SKM-1 treated with dmso at 0.1 percent for 144 hours (cell line): ENCODE measurements around the gene F10.

Experiments used
- DNase-seq: peaks from one replicate; lab custom pipeline; 2025; ENCODE audit not compliant: unreplicated experiment; lab: John Stamatoyannopoulos, UW

The F10 gene

DNA sequence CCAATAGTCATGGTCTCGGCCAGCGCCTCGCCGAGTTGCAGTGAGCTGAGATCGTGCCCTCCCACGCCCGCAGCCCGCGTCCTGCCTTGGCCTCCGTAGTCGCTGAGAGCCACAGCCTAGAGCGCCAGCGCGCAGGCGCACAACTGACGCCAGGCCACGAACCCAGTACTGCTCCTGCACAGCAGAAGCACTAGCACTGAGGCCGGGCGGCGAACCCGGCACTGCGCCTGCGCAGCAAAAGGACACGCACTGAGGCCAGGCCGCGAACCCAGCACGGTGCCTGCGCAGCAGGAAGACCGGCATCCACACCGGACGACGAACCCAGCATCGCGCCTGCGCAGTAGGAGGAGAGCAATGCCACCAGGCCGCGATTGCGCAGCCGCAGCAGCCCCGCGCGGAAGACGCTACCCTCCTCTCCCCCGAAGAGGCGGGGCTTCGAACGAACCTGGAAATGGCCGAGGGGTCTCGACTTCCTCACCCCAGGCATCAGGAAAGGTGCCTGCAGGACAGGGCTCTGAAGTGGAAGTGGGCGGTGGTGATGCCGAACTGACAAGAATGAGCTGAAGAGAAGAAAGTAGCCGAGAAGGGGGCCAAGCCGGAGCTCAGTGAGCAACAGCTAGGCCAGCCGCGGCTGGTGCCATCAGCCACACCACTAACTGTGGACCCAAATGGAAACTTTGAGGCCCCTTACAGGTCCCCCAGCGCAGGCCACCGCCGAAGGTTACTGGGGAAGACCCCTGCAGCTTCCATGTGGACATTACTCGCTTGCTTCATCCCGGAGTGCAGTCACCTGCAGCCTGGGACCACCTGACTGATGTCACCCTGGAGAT lies 7.5 kb downstream of the F10 start:
- DNase-seq: no peak

DNA sequence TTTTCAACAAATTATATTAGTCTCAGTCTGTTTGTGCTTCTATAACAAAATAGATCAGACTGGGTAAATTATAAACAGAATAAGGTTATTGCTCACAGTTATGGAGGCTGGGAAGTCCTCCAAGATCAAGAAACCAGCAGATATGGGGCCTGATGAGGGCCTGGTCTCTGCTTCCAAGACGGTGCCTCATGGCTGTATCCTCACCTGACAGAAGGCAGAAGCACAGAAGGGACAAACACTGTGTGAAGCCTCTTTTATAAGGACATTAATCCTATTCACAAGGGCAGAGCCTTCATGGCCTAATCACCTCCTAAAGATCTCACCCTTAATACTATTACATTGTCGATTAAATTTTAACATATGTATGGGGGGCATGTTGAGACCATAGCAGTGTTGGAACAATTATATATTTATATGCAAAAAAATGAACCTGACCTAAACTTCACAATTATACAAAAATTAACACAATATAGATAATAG lies 12.7 kb downstream of the F10 start:
- DNase-seq: no peak

DNA sequence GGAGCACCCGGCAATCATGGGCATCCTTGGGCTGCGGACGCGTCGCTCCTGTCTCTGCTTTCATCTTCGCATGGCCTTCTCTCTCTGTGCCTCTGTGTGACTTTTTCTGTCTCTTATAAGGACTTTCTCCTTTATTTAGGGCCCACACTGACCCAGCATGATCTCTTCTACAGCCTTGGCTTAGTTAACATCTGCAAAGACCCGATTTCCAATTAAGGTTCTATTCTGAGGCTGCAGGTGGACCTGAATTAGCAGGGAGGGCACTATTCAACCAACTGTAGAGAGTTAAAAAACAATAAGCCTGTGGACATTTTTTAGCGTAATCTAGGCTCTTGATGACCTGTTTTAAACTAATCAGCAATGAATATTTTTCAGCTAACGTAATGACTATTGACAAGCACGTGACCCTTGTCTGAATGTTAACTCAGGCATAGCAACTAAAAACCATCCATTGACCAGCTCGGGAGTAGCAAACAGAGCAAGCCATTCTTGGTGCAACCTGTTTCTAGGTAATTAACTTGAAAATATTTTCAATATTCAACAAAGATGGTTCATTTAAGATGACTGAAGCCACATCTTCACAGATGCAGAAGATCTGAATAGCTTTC lies 15.2 kb downstream of the F10 start:
- no peak for DNase-seq

DNA sequence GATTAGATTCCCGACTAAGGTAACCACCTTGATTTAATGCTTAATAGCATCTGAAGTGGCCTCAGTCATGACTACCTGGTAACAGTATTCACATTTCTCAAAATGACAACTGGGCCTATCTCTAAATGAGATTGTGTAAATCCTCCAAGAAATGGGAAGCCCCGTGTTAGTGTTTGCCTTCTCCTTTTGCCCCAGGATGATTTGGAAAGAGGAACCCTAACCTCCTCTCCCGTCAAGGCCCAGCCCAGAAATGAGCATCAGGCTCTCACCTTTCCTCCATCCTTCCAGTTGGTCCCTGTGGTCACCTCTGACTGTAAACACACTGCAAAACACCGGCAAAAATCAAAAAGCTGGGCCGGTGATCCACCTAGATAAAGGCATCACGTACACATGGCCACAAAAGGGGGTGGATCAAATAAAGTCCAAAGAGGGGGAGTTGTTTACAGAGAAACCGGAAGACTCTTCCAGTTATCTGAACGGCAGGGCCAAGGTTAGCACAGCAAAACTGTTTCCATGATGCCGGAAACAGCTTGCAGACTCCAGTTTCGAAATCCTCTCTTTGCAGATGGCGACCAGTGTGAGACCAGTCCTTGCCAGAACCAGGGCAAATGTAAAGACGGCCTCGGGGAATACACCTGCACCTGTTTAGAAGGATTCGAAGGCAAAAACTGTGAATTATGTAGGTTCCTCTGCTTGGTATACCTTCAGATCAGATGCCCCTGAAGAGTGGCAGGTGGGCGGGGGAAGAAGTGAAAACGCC lies 16.4 kb downstream of the F10 start:
- no peak for DNase-seq

DNA sequence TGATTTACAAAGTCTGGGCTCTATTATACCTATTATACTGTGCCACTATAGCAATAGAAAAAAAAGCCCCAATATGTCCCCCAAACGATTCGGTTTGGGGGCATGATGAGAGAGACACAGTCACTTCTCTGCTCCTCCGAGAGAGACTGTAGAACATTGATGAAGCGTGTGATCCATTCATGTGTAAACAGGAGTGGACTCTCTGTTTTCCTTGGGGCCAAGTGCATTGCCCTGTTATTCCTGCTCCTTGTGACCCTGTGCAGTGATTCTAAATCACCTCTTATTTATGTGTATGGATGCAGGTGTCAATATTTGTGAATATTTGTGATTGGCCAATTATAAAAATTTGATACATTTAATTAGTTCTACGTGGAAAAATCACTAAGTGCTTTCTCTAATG lies 17.0 kb downstream of the F10 start:
- no peak for DNase-seq

DNA sequence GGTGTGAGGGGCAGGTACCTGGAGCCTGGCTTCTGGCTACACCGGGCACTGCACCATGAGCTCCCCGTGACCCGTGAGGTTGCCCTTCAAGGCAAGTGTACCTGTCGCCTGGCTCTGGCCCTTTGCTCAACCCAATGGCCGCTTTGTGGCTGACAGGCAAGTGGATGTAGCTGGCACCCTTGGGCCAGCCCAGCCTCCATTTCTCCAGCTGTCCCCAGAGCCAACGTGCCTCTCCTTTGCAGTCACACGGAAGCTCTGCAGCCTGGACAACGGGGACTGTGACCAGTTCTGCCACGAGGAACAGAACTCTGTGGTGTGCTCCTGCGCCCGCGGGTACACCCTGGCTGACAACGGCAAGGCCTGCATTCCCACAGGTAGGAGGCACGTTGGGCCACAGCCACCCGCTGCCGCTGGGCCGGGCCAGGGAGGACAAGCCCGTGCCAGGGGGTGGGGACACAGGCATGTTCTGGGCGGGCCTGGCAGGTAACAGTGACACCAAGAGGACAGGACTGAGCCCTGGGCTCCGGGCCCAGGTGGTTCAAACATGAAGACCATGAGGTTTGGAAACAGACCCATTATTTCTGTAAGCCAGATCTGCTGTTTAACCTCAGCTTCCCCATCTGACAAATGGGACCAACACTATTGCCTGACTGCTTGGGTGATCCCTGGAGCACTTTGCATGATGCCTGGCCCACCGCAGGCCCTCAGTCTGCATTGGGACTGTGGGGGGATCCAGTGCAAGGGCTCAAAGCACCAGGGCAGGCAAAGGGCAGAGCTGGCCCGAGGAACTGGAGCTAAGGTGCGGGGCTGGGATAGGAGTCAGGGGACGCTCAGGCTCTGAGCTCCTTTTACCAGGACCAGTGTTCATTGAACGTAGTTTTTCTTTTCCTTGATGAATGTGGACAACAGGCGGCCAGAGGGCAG lies 18.3 kb downstream of the F10 start:
- no peak for DNase-seq

DNA sequence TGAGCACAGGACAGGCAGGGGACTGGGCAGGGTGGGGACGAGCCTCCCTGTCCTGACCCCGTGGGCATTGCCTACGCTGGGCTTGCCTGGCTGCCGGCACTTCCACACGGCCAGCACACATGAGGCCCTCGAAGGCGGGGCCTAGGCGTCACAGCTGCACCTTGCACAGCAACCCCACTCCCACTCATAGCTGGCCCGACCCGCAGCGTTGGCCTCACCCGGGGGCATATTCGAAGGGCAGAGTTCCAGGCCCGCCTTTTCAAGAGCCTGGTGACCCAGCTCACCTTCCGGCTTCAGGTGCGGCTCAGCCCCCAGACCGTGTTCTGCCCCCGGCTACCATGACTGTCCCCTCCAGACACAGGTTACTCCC lies 19.0 kb downstream of the F10 start:
- no peak for DNase-seq

DNA sequence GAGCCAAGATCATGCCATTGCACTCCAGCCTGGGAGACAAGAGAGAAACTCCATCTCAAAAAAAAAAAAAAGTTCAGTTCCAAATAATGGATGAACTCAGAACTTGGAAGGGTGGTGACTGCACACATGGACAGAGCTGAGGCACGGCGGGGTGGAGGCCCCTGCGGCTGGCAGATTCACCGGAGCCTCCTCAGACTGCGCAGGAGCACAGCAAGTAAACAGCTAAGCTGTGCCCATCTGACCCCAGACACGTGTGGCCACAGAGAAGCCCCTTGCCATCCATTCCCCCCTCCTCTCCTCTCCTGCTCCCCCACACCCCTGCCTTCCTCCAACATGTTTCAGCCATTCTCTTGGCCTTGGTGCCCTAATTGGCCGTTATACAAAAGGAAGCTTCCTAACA lies 20.3 kb downstream of the F10 start:
- no peak for DNase-seq

DNA sequence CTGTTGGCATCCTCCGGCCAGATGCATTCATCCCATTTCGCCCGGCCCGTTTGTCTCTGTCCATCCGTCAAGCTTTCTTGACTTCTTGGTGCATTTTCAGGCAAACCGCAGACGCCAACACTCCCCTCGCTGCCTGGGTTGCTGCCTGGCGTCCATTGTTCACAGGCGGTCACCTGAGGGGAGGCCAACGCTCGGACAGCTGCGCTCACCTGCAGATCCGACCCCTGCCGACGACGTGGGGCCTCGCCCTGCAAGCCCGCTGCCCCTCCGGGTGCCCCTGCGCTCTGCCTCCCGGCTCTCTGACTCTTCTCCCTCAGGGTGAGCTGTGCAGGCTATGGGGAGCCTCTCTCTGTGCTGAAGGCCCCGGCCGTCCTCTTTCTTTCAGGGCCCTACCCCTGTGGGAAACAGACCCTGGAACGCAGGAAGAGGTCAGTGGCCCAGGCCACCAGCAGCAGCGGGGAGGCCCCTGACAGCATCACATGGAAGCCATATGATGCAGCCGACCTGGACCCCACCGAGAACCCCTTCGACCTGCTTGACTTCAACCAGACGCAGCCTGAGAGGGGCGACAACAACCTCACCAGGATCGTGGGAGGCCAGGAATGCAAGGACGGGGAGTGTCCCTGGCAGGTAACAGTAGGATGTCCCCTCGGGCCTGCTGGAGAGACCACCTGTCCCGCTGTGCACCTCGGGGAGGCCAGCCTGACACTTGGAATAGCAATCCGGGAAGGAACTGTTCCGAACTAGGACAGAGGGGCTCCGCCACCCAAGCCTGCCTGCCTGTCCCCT lies 21.1 kb downstream of the F10 start:
- no peak for DNase-seq

DNA sequence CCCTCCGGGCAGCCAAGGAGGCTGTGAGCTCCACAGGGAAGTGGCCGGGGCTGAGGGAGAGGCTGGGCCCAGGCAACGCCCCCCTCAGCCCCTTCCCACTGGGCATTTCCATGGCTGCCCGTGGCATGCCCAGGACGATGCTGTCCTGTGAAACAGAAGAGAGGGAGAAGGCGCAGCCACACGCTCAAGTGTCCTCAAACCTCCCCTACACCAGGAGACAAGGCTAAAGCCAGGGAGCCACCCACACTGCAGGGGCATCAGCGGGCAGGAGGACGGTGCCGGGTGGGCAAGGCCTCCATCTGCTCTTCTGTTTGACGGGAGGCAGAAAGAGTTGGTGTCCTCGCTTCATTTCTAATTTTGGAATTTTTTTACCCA lies 21.6 kb downstream of the F10 start:
- DNase-seq: no peak

DNA sequence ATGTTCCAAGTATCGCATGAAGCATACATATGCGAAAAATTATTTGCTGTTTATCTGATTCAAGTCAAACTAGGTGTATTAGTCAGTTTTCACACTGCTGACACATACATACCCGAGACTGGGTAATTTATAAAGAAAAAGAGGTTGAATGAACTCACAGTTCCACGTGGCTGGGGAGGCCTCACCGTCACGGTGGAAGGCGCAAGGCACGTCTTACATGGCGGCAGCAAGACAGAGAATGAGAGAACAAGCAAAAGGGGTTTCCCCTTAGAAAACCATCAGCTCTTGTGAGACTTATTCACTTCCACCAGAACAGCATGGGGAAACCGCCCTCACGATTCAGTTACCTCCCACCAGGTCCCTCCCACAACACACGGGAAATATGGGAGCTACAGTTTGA lies 22.9 kb downstream of the F10 start:
- DNase-seq: no peak

DNA sequence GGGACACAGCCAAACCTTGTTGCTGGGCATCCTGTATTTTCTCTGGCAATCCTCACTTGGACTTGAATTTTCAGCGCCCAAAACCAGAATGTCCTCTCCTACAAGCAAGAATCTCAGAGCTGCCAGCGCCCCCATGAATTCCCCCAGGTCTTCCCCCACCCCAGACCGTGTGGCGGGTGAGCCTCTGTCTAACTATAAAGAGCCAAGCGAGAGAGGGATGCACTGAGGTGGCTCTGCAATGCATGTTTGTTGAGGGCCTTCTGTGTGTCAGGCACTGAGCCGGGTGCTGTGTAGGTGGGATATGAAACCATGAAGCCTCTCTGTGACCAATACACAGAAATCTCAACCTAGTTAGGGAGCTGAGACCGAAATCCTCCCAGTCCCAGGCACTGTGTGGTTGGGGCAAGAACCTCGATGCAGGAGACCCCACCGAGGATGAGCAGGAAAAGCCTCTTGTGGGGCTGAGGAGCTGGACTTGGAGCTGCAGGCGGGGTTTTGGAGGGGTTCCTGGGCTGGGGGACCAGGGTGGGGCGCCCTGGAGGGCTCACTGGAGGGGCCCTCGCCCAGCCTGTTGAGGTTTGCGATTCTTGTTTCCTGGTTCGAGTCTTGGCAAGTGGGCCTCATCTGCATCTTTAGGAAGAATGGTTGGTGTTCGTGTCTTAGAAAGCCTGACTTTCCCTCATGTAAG lies 23.5 kb downstream of the F10 start:
- no peak for DNase-seq

DNA sequence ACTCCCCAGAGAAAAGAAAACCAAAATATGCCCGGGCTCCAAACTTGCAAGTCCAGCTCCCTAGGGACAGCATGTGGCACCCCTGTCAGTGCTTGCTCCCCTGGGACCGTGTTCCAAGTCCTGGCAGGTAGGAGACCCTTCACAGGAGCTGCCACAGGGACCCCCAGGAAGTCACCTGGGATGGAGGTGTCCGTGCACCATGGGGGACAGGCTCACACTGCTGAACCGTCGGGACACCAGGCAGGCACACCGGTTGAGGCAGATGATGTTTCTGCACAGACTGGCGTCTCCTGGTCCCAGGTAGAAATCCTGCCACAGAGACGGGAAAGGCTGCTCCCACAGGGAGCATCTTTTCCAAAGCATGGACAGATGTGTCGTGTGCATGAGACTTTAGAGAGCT lies 24.2 kb downstream of the F10 start:
- no peak for DNase-seq

DNA sequence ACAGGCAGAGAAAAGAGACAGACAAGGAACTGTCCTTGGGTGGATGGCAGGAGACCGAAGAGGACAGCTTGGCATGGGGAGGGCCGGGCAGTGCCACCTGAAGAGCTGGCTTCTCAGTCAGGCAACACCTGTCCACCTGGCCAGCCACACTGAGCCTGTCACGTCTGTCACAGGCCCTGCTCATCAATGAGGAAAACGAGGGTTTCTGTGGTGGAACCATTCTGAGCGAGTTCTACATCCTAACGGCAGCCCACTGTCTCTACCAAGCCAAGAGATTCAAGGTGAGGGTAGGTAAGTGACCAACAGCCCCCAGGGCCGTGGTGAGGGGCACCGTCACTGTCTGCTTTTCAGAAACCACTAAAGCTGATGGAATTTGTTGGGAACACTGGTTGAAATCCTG lies 24.6 kb downstream of the F10 start:
- DNase-seq: no peak

DNA sequence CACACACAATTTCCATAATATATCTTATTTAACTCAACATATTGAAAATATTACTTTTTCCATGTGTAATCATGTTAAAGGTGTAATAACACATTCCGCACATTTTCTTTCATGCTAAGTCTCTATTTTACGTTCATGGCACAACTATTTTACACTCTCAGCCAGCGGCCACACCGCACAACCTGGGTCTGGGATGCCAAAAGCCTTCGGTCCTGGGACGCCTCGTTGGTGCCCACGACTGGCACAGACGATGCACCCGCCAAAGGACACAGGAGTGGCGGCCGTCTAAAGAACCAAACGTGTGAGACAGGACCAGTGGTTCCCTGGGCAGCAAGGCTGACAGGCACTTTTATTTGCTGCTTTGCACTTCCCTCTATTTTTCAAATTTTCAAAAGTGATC lies 25.8 kb downstream of the F10 start:
- no peak for DNase-seq

DNA sequence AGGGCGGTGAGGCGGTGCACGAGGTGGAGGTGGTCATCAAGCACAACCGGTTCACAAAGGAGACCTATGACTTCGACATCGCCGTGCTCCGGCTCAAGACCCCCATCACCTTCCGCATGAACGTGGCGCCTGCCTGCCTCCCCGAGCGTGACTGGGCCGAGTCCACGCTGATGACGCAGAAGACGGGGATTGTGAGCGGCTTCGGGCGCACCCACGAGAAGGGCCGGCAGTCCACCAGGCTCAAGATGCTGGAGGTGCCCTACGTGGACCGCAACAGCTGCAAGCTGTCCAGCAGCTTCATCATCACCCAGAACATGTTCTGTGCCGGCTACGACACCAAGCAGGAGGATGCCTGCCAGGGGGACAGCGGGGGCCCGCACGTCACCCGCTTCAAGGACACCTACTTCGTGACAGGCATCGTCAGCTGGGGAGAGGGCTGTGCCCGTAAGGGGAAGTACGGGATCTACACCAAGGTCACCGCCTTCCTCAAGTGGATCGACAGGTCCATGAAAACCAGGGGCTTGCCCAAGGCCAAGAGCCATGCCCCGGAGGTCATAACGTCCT lies 26.4 kb downstream of the F10 start:
- no peak for DNase-seq

DNA sequence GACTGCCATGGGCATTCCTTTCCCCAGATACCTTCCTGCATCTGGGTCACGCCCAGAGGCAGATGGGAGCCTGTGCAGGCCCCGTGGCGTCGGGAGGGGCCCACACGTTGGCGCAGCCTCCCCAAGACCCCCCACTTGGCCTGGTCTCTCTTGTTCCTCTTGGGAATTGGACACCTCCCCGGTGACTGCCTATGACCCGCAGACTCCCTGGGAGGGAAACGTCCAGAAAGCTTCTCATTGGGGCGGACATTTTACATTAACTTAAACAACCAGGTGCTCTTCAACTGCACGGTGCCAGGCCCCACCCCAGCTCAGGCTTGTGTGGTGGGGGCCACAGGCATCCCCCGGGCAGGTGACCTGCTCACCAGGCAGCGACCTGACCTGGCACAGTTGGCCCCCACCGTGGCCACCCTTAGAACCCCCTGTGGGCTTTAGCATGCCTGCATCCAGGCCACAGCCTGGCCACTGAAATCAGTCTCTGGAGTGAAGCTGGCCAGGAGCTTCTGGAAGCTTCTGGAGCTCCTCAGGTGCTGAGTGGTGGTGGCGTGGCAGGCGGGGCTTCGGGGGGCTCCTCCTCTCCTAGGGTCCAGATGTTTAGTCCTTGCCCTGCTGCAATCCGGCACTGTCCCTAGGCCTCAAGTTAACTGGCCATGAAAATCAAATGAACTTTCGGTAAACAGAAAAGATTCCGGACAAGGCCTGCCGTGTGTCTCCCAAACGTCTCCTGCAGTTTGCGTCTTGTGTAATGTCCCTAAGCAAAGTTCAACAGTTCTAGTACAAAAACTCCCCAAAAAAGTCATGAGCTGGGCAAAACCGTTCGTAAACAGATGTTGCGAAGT lies 27.3 kb downstream of the F10 start:
- no peak for DNase-seq

DNA sequence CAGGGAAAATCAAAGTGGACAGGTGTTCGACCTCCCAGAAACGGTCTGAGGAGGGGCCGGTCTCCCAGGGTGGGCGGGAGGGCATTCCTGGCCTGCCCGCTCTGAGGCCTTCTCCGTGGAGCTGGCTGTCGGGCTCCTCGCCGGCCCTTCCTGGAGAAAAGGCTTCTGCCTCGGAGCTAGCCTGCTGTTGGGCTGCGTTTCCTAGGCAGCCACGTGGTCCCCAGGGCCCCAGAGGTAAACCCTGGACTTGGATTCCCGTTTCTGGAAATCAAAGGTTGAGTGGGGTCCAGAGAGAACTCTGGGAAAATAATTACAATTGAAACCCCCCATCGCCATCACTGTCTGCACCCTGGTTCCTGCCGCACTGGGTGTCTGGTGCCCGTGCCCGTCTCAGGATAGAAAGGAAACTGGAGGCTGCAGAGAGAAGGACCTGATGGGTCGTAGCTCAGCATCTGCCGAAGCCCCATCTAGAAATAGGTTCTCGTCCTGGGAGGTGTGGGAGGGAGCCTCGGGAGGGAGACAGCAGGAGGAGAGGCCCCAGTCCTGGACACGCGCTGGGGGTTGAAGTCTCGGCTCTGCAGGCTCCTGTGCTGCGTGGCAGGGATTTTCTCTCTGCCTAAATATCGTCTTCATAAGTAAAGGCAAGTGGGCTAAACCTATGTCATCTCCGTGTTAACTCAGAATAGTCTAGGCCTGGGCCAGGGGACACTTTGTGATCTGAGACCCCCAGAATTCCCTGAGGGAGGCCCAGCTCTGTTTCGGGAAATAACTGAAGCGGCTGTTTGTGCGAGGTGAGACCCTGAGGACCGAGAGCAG lies 28.2 kb downstream of the F10 start:
- no peak for DNase-seq
